ENCODE data around the gene TKTL1. TPM values are rescaled to one million over a fixed set of nuclear protein-coding genes. Genes with fewer than 3 reads are reported as not detected.
A peak's percentile ranks its signal among the peaks of the same experiment; 100 is the strongest.

TKTL1 gene
- total RNA-seq, 1 donor from 2014 or later, result 22.4 TPM

DNA sequence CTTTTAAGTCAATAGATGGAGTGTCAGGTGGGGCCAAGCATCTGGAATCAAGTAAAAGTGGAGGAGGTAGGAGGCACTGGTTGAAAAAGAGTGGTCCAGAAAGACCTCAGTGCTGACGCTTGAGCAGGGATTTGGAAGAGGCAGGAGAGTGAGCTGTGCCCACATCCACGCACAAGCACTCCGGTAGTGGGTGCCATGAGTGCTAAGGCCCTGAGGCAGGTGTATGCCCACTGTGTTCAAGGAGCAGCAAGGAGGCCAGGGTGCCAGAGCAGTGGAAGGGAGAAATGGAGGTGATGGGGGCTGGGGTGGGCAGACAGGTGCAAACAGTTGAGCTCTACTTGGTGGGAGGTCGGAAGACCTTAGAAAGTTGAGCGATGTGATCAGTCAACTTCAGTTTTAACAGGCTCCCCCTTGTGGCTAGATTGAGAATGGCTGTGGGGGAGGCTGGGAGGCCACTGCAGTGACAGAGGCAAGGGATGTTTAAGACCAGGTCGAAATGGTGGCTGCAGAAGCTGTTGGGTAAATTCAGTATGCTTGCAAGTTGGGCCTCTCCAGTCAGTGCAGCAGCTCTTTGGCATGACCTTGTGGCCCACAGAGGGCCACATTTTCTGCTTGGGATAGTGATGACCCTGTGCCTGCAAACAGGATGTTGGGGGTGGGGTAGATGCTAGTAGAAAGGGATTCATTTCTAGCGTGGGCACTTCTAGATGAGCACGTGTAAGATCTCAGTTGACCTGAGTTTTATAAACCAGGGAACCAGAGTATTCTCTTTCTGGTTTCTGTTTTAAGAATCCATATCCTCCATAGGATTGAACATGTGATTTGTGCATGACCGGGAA, 12.7 kb downstream of the TKTL1 start:
- DNase-seq (ENCODE audit: low spot score), result peak; percentile 20

- no peak for DNase-seq (ENCODE audit: low spot score)
These were observed 13.6 kb downstream of the TKTL1 start for GRCh38 chrX:154309041-154309775.

GRCh38 chrX:154310616-154311536, 15.3 kb downstream of the TKTL1 start:
- peak; percentile 69 for DNase-seq (ENCODE audit: low spot score)

GRCh38 chrX:154312116-154312515, 16.5 kb downstream of the TKTL1 start:
- no peak for DNase-seq (ENCODE audit: low spot score)

DNA sequence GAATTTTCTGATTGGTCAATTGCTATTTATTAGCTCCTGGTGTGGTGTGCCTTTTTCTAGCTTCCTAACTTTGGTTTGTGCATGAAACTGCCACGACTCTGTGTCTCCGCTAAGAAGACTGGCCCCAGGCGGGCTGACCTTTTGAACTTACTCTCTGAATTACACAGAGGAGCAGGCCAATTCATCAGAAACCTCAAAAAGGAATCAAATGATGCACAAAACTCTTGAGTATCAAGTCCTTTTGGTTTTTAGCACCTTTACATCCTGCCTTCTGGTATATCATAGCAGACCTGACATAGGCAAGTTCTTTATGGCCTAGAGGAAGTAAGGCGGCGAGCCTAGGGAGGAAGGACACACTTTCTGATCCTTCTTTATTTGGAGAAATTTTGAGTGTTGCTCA, 17.6 kb downstream of the TKTL1 start:
- DNase-seq (ENCODE audit: low spot score), result no peak

GRCh38 chrX:154315416-154315815, 19.8 kb downstream of the TKTL1 start:
- DNase-seq (ENCODE audit: low spot score), result no peak

DNA sequence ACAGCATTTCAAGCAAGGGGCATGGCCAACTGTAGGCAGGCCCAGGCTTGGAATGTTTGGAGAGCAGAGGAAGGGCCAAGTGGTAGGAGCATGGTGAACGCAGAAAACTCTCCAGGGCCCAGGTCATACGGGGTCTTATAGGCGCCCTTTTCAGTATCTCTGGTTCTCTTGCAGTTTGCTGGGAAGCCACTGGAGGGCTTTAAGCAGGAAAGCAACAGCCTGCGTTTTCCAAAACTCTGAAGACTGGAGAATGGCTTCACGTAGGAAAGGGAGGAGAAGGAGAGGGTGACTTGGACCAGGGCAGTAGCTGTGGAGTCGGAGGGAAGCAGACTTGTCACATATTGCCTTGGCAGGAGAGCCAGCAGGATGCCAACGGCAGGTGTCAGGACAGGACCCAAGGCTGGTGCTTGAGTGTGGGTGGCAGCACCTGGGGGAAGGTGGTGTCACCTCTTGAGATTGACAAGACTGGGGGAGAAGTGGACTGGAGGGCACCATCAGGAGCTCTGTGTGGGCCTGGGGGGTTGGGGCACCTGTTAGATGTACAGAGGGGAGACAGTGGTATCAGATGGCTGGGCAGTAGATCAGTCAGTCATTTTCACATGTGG, 21.9 kb downstream of the TKTL1 start:
- DNase-seq (ENCODE audit: low spot score), result peak; percentile 26

- DNase-seq (ENCODE audit: low spot score), result no peak
These were observed 24.8 kb downstream of the TKTL1 start for GRCh38 chrX:154320406-154320805.

DNA sequence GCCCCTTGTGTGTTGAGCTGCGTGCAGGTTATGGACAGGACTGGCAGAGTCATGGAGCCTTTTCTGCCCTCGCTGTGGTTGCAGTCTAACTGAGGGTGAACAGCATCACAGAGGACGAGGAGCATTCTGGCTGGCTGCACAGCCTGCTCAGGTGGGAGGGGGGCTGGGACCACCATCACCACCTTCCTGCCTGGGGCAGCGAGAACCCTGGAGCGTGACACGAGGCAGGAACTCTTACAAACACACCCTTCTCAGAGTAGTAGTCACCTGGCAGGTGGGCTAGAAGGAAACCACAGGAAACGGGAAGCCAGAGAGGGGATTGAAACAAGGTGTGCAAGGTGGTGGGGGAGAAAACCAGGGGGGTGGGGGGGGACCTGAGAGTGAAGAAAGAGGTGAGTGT, 25.6 kb downstream of the TKTL1 start:
- DNase-seq (ENCODE audit: low spot score), result no peak

DNA sequence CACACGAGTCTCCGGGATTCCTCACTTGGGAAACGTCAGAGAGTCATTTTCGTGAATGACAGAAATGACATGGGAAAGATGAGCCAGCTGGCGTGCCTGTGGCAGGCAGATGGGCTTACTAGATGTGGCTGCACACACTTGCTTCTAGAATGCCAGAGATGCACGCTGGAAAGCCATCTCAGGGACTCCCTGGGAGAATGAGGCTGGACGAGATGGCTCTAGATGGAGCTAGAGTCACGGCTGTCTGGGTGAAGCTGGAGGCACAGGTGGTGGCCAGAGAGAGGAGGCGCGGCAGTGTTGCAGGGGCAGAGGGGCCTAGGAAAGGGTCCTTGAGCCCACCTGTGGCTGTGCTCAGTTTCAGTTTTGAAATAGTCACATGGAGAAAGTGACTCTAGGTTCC, 26.0 kb downstream of the TKTL1 start:
- DNase-seq (ENCODE audit: low spot score), result no peak

DNA sequence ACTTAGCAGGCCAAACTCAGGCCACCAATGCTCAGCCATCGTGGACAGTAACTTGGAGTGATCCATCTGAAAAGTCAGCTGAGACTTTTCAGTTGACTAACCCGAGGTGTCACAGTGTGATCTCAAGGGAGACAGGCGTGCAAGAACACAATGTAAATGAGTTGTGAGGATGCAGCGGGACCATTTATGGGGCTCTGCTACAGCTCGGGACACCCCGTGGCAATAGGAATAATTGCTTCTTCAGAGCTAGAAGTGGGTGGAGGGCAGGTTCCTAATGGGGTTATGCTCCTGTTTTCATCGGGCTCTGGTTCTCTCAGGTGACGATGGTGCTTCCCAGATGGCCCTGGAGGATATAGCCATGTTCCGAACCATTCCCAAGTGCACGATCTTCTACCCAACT, 27.3 kb downstream of the TKTL1 start:
- DNase-seq (ENCODE audit: low spot score), result no peak

- no peak for DNase-seq (ENCODE audit: low spot score)
These were observed 27.9 kb downstream of the TKTL1 start for GRCh38 chrX:154323537-154323936.

- DNase-seq (ENCODE audit: low spot score), result no peak
These were observed 29.9 kb downstream of the TKTL1 start for GRCh38 chrX:154325541-154325940.

- peak; percentile 25 for DNase-seq (ENCODE audit: low spot score)
These were observed 31.6 kb downstream of the TKTL1 start for GRCh38 chrX:154327038-154327820.

DNA sequence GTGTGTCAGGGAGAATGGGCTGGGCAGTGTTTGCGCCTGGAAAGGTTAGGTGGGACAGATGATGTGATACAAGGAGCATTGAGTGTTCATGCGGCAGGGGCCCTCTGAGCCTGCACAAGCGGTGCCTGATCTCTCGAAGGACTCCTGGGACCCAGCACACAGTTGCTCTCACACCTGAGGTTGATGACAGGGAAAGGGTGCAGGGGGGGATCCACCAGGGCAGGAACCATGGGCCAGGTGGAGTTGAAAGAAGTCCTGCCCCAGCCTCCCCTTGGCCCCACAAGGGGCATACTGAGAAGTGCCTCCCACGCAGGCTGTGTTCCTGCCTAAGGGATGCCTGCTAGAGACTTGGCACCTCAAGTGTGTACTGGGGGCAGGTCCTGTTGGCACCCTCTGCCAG, 33.1 kb downstream of the TKTL1 start:
- no peak for DNase-seq (ENCODE audit: low spot score)

GRCh38 chrX:154329294-154329693, 33.7 kb downstream of the TKTL1 start:
- no peak for DNase-seq (ENCODE audit: low spot score)

- no peak for DNase-seq (ENCODE audit: low spot score)
These were observed 37.0 kb downstream of the TKTL1 start for GRCh38 chrX:154332561-154332960.

- DNase-seq (ENCODE audit: low spot score), result no peak
These were observed 37.5 kb downstream of the TKTL1 start for GRCh38 chrX:154333116-154333515.

GRCh38 chrX:154333837-154334271, 38.3 kb downstream of the TKTL1 start:
- DNase-seq (ENCODE audit: low spot score), result no peak

DNA sequence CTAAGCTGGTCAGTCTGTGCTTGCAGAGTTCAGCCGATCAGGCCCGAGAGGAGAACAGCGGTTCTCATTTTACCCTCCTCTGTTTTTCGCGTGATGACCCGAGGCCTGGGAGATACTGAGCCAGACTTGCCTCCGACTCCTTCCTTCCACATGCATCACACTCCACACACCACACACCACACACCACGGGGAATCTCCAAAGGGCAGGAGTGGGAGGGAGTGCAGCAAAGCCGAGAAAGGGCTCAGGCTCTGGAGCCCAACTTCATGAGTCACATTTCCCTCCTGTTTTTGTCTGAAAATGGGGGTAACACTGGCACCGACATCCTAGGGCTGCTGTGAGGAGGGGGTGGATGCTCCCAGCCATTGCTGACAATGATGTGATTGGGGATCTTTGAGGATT, 38.9 kb downstream of the TKTL1 start:
- DNase-seq (ENCODE audit: low spot score), result no peak
